HG03060 (cell line): ENCODE measurements around the gene CREG2.

ENCODE experiments used
- ATAC-seq: cut with Tn5 transposase; IDR thresholded peaks from one replicate; pipeline ENCODE4 v1.9.1; 2021; ENCODE audit warnings: low read depth, moderate number of reproducible peaks; ENCODE audit not compliant: unreplicated experiment

The CREG2 gene, protein sequence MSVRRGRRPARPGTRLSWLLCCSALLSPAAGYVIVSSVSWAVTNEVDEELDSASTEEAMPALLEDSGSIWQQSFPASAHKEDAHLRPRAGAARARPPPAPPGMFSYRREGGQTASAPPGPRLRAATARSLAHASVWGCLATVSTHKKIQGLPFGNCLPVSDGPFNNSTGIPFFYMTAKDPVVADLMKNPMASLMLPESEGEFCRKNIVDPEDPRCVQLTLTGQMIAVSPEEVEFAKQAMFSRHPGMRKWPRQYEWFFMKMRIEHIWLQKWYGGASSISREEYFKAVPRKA

GRCh38 chr2:101387151-101387834, at the start of gene CREG2:
CREG2 (minus strand) TSS chr2:101387503; CDS start chr2:101387457, 46 bp downstream.
- no peak for ATAC-seq

- no peak for ATAC-seq
Measured at GRCh38 chr2:101435001-101435862, 47.9 kb upstream of the CREG2 start.

DNA sequence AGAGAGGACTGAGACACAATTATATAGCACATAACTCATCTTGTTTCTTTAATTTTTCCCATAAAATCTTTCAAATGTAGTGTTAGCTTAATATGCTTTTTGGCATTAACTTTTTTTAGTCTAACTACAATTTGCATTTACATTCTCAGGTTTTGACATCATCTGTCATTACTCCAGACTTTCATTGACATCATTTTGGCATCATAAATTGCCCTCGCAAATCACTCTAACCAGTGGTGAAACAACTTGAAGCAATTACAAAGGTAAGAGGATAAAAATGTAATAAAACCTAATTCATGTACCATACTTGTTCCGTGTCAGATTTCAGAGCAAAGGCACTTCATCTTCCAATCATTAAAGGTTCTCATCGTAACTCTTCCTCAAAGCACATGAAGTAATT, 46.2 kb upstream of the CREG2 start:
- no peak for ATAC-seq

DNA sequence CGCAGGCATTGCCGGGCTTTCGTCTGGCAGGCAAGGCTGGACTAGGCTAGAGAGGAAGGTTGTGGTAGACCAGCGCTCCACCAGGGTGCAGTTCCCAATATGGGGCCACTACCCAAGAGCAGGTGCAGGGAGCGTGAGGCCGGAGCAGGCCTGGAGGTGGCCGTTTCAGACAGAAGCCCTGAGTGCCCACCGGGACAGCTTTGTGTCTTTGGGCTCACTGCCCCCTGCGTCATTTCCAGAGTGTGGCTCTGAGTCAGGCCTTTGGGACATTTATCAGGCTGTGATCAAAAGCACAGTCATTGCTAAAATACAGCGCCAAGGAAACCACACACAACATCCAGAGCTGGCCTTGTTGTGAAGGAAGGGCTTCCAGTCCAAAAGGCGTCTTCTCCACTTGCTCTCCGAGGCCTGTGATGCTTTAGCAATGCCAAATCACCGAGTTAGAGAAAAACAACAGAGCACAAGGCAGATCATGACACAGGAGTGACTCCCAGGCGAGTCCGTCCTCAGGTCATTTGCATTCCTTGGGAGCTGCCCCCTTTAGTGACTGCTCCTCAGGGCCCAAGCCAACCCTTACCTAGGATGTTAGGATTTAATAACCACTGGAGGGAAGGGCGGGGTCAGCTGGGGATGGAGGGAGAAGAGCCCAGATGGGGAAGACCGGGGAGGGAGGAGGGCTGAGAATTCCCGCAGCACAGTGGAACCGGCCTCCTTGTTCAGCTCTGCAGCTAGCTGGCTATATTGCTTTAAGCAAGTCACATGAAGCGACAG, 45.3 kb upstream of the CREG2 start:
- no peak for ATAC-seq

DNA sequence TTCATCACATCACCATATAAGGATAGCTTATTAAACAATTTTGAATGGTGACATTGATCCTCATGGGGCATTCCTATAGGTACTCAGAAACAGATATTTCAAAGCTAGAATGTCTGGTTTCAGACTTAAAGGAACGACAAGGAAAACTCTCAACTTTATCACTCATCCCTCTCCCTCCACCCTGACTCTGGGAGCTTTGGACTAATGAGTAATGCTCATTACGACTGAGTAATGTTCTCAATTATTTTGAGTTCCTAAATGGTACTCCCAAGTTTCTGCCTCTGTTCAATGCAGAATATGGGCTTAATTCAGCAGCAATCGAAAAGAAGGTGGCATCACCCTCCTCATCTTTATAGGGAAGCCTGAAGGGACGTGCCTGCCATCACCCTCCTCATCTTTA, 44.2 kb upstream of the CREG2 start:
- no peak for ATAC-seq

DNA sequence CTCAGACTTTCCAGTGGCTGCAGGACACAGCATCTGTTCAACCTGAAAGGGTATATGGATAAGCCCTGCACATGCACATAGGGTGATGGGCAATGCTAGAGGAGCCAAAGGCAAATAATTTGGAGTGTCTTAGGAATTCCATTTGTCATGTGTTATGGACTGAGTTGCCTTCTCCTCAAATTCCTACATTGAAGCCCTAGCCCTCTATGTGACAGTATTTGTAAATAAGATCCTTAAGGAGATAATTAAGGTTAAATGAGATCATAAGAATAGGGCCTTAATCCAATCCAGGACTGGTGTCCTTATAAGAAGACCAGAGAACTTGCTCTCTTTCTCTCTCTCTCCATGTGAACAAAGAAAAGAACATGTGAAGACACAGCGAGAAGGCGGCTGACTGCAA, 42.9 kb upstream of the CREG2 start:
- no peak for ATAC-seq

GRCh38 chr2:101429453-101429852, 42.1 kb upstream of the CREG2 start:
- ATAC-seq: no peak

- ATAC-seq: no peak
Measured at GRCh38 chr2:101428422-101429176, 41.3 kb upstream of the CREG2 start.

DNA sequence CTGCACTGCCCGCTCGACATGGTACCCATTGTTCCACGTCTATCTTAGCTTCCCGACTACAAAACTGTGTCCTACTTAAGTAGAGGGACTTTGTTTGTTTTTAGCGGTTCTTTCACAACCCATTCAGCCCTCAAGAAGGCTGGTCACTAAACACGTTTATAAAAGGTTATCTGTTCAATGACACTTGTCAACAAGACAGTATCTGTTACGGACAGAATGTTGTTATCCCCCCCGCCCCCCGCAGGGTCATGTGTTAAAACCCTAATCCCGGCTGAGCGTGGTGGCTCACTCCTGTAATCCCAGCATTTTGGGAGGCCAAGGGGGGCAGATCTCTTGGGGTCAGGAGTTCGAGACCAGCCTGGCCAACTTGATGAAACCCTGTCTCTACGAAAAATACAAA, 40.4 kb upstream of the CREG2 start:
- no peak for ATAC-seq

- no peak for ATAC-seq
Measured at GRCh38 chr2:101427240-101427639, 39.9 kb upstream of the CREG2 start.

GRCh38 chr2:101426822-101427221, 39.5 kb upstream of the CREG2 start:
- ATAC-seq: no peak

DNA sequence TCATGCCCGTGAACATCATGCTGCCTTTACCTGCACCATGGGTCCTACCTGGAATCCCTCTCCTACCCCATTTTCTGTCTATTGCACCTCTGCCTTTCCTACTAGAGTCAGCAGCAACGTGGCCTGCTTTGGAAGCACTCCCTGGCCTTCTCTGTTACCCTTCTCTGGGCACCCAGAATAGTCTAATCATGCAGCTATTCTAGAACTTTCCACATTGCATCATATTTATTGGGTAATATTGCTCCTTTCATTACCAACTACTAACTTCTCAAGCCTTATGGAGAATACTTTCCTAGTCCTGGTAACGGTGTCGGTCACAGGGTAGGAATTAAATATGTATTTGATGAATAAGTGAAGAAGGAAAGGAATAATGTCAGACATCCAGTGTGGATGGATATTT, 33.3 kb upstream of the CREG2 start:
- no peak for ATAC-seq

DNA sequence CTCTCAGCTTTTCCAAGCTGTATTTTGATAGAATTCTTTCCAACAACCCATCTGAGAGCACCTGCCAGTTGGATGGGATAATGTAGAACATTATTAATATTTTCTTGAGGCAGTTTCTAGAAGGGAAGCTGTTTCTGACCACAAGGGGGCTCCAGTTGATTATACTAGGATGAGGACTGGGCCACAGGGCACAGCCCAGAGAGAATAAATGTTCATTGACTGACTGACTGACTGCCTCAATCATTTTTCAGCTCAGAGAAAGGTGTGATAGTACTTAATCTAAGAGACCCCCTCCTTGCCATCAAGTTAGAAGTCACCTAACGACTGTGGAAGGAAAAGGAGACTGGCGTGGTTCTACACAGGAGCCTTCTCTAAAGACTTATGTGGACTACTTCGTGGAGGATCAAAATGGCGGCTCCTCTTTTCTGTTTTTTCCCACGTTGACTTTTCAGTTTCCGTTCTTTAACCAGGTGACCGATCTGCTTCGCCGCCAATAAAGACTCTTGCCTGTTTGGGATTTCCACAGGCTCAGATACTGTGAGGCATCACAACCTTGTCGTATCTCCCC, 31.9 kb upstream of the CREG2 start:
- no peak for ATAC-seq

- no peak for ATAC-seq
Measured at GRCh38 chr2:101418460-101419095, 31.3 kb upstream of the CREG2 start.

DNA sequence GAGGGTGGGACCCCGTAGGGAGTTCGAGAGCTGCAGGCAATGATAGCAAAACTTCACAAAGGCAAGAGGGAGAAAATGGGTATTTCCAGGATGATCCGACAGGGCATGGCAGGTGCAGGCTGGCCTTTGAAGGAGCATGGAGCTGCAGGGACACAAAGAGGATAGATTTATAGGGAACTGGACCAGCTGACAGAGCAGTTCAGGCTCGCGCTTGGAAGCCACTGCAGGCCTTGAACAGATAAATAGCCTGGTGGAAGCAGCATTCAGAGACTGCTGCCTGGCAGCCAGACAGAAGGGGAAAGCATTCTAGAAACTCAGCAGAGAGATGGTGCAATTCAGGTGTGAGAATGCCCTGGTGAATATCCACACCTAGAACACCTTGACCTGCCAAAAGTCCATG, 29.3 kb upstream of the CREG2 start:
- ATAC-seq: no peak

DNA sequence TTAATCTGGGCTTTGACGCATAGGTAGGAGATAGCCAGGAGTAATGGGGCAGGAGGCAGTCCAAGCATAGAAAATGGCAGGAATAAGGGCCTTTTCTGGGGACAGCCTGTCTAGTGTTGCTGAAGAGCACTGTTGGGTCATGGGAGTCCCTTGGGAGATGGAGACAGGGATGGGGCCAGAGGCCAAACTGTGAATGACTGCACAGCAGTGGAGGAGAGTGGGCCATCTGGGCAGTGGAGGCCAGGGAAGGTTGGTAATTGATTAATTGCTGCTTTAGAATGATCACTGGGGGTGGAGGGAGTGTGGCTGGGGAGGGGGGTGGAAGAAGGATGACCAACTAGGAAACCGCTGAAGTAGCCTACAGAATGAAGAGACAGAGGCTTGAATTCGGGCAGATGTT, 28.6 kb upstream of the CREG2 start:
- ATAC-seq: no peak

DNA sequence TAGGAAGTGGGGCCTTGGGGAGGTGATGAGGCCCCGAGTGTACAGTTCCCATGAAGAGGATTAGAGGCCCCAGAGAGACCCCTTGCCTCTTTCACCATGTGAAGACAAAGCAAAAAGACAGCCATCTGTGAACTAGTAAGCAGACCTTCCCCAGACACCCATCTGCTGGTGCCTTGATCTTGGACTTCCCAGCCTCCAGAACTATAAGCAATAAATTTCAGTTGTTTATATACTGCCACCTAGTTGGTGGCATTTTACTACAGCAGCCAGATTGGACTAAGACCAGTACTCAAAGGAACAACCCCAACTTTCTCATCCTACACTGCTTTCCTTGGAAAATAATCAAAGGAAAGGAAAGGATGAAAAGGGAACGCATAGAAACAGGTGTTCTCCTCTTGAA, 27.9 kb upstream of the CREG2 start:
- no peak for ATAC-seq

DNA sequence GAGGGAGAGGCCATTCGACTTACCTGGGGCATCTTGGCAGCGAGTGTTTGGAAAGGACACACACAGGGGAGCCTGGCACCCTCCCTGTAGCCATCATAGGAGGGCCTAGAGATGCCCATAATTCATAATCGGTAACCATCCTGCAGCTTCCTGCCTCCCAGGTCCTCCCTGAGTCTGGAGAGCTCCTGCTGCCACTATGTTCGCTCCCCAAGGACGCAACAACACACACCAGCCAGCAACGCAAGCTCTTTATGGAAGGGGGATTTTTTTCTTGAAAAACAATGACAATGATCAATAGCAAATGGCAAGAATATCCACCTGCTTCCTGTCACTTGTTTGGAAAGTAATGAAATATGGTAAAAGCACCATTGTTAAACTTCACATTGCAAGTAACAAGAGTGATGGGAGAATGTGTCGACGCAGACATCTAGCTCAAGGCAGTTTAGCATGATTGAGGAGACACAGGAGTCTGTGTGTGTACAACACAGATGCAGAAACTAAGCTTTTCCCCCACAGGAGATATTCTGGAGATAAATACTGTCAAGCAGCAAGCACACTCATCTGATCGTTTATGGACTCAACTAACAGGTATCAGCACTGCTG, 24.9 kb upstream of the CREG2 start:
- ATAC-seq: no peak

DNA sequence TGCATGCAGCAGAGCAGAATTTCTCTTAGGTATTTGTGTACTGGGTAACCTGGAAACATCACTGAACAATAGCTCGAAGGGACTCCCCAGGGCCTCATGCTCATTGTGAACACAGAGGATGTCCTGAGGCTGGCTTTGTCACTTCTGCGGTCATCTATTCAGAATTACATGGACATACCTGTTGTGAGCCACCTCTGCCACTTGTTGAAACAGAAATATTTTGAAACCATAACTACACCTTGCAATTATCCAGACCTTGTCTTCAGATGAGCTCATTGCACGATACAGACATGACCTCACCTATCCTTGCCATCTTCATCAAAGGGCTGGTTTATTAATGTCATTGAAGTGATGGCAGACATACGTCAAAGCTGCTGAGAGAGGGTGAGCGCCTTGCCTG, 23.4 kb upstream of the CREG2 start:
- ATAC-seq: no peak
